HCT116 (cell line): ENCODE data around the gene HSP90AA1. TPM values are rescaled to one million over a fixed set of nuclear protein-coding genes. Genes with fewer than 3 reads are reported as not detected.

Experiments
- ATAC-seq: fragments of 200-7000 bp; cut with Tn5 transposase; 2 replicates; pipeline ENCODE4 v1.9.1; 2020; ENCODE audit warnings: mild to moderate bottlenecking, moderate library complexity
- BruUV-seq: library from RNA; stranded (reverse); fragments of 400-500 nt; replicated peaks from 2 replicates; lab custom pipeline; 2021; lab: Mats Ljungman, UMichigan
- CTCF ChIA-PET: fragments of 300-600 bp; sonication (Branson Sonifier 250); formaldehyde crosslinking; loops from one replicate; lab custom pipeline; 2021; ENCODE audit warnings: antibody characterized with exemption; lab: Charles Lee
- POLR2A ChIA-PET: fragments of 300-600, 350-600 bp; sonication (Branson Sonifier 250); formaldehyde crosslinking; loops from one replicate; lab custom pipeline; 2021; ENCODE audit warnings: antibody characterized with exemption; lab: Charles Lee
- RAD21 ChIA-PET, 2 experiments: fragments of 300-600 bp; sonication (Branson Sonifier 250); formaldehyde crosslinking; loops; one replicate each; lab custom pipeline; 2023; ENCODE audit warnings: low total read pairs in 2 of 2; ENCODE audit not compliant: uncharacterized antibody in 2 of 2, unreplicated experiment in 2 of 2, low non-redundant PET in 1 of 2; lab: Charles Lee
- DNase-seq: peaks from one replicate; pipeline ENCODE4 v3.0.0-alpha.2; 2010; ENCODE audit warnings: low read depth, low spot score
- H2AFZ ChIP-seq: fragments of 200-600 bp; shearing (Covaris generic), sonication (generic); 2 replicates; pipeline ENCODE4 v1.6.1; 2017; ENCODE audit warnings: low read depth, mixed run types, mixed read lengths, antibody characterized with exemption, low read length; ENCODE audit not compliant: poor library complexity, severe bottlenecking
- H3K27ac ChIP-seq: 2 replicates; pipeline ENCODE4 v1.5.1; 2012; ENCODE audit warnings: low read depth, low read length
- H3K27me3 ChIP-seq: fragments of 200-600 bp; sonication (generic); 2 replicates; pipeline ENCODE4 v1.6.1; 2016; ENCODE audit warnings: mixed run types, low read length, mixed read lengths; ENCODE audit not compliant: insufficient read depth
- H3K36me3 ChIP-seq, 2 experiments: fragments of 200-500 bp in 1 of 2; fragments of 200-600 bp in 1 of 2; sonication (Bioruptor generic) in 1 of 2; sonication (generic) in 1 of 2; 2 replicates each; pipeline versions ENCODE4 v1.5.1 to v1.6.1; 2014 to 2016; ENCODE audit warnings: low read length in 2 of 2, inconsistent platforms in 1 of 2, mixed read lengths in 1 of 2, mixed run types in 1 of 2; ENCODE audit not compliant: insufficient read depth in 2 of 2, control insufficient read depth in 1 of 2
- H3K4me1 ChIP-seq, 2 experiments: fragments of 200-600 bp in 1 of 2; sonication (generic) in 1 of 2; 2 replicates each; pipeline versions ENCODE4 v1.5.1 to v1.6.1; 2012 to 2017; ENCODE audit warnings: low read length in 2 of 2, inconsistent platforms in 1 of 2, mild to moderate bottlenecking in 1 of 2, mixed read lengths in 1 of 2, mixed run types in 1 of 2, moderate library complexity in 1 of 2; ENCODE audit not compliant: insufficient read depth in 2 of 2, control insufficient read depth in 1 of 2
- H3K4me2 ChIP-seq: fragments of 200-600 bp; sonication (generic); 2 replicates; pipeline ENCODE4 v1.6.1; 2017; ENCODE audit warnings: mixed run types, low read length, mixed read lengths
- H3K4me3 ChIP-seq, 2 experiments: fragments of 200-600 bp in 1 of 2; sonication (generic) in 1 of 2; replicated peaks in 1 of 2; 2 replicates each; pipeline ENCODE4 v1.5.1; 2011 to 2016; ENCODE audit warnings: low read length in 2 of 2, control low read depth in 1 of 2, low read depth in 1 of 2, mild to moderate bottlenecking in 1 of 2, mixed read lengths in 1 of 2, mixed run types in 1 of 2
- H3K79me2 ChIP-seq: fragments of 200-600 bp; sonication (generic); 2 replicates; pipeline ENCODE4 v1.6.1; 2017; ENCODE audit warnings: mild to moderate bottlenecking, mixed run types, low read length, moderate library complexity, mixed read lengths; ENCODE audit not compliant: insufficient read depth
- H3K9ac ChIP-seq: fragments of 200-600 bp; sonication (generic); 2 replicates; pipeline ENCODE4 v1.6.1; 2016; ENCODE audit warnings: low read length, mixed read lengths
- H3K9me2 ChIP-seq: fragments of 200-600 bp; sonication (generic), shearing (Covaris generic); 2 replicates; pipeline ENCODE4 v1.6.1; 2017; ENCODE audit warnings: mixed run types, mild to moderate bottlenecking, moderate library complexity; ENCODE audit not compliant: insufficient read depth
- H3K9me3 ChIP-seq, 2 experiments: fragments of 200-500 bp in 1 of 2; fragments of 200-600 bp in 1 of 2; sonication (Bioruptor generic) in 1 of 2; sonication (generic) in 1 of 2; 2 replicates each; pipeline ENCODE4 v1.6.1; 2014 to 2017; ENCODE audit warnings: low read length in 2 of 2, mixed read lengths in 2 of 2, inconsistent platforms in 1 of 2, low read depth in 1 of 2, mild to moderate bottlenecking in 1 of 2, mixed run types in 1 of 2, moderate library complexity in 1 of 2; ENCODE audit not compliant: control insufficient read depth in 1 of 2, insufficient read depth in 1 of 2
- H4K20me1 ChIP-seq: fragments of 200-600 bp; sonication (generic), shearing (Covaris generic); 2 replicates; pipeline ENCODE4 v1.6.1; 2017; ENCODE audit warnings: mixed run types, mild to moderate bottlenecking, moderate library complexity; ENCODE audit not compliant: insufficient read depth
- CBX3 ChIP-seq: IDR thresholded peaks from 2 replicates; pipeline ENCODE4 v1.6.1; 2012; ENCODE audit warnings: low read depth
- CEBPB ChIP-seq: IDR thresholded peaks from 2 replicates; pipeline ENCODE4 v1.6.1; 2012; ENCODE audit warnings: low read depth
- EZH2 ChIP-seq: fragments of 200-600 bp; sonication (generic); IDR thresholded peaks from 2 replicates; pipeline ENCODE4 v1.6.1; 2017; ENCODE audit warnings: antibody characterized with exemption, mixed run types
- EZH2phosphoT487 ChIP-seq: fragments of 200-600 bp; IDR thresholded peaks from 2 replicates; pipeline ENCODE4 v1.6.1; 2018; ENCODE audit warnings: antibody characterized with exemption, borderline replicate concordance
- FOSL1 ChIP-seq: IDR thresholded peaks from 2 replicates; pipeline ENCODE4 v1.6.1; 2012; ENCODE audit warnings: low read depth
- JUND ChIP-seq: IDR thresholded peaks from 2 replicates; pipeline ENCODE4 v1.6.1; 2012
- POLR2AphosphoS5 ChIP-seq: IDR thresholded peaks from 2 replicates; pipeline ENCODE4 v1.6.1; 2011; ENCODE audit warnings: mild to moderate bottlenecking, low read depth, low read length, moderate library complexity
- RAD21 ChIP-seq: IDR thresholded peaks from 2 replicates; pipeline ENCODE4 v1.6.1; 2012; ENCODE audit warnings: low read depth, mild to moderate bottlenecking
- SIN3A ChIP-seq: IDR thresholded peaks from 2 replicates; pipeline ENCODE4 v1.6.1; 2012; ENCODE audit warnings: low read depth
- TCF7L2 ChIP-seq: IDR thresholded peaks from 2 replicates; pipeline ENCODE4 v1.7.0; 2011; ENCODE audit warnings: borderline replicate concordance, inconsistent platforms; ENCODE audit not compliant: insufficient read depth, insufficient read length; ENCODE audit errors: extremely low read depth
- YY1 ChIP-seq: IDR thresholded peaks from 2 replicates; pipeline ENCODE4 v1.6.1; 2011; ENCODE audit warnings: low read length, low read depth, moderate library complexity, mild to moderate bottlenecking; ENCODE audit not compliant: insufficient replicate concordance; ENCODE audit errors: extremely low read depth
- intact Hi-C: fragments of 100-400 bp; cut with micrococcal nuclease; formaldehyde crosslinking; loops from 2 replicates; pipeline ENCODE4 v1.10.0; 2022
- total RNA-seq: library from RNA; stranded (reverse); gene quantifications from one replicate; pipeline ENCODE4 v1.2.1, GENCODE V29; 2021; ENCODE audit not compliant: unreplicated experiment
- TF ChIP-seq, protein P1 (sequence below): IDR thresholded peaks from 2 replicates; pipeline ENCODE4 v1.6.1; 2012; ENCODE audit warnings: low read depth
- TF ChIP-seq, protein P2 (sequence below): IDR thresholded peaks from 2 replicates; pipeline ENCODE4 v1.6.1; 2012
- TF ChIP-seq, protein P3 (sequence below): IDR thresholded peaks from 2 replicates; pipeline ENCODE4 v1.6.1; 2011; ENCODE audit warnings: mild to moderate bottlenecking, low read length, moderate library complexity; ENCODE audit not compliant: insufficient replicate concordance; ENCODE audit errors: extremely low read depth
- TF ChIP-seq, protein P4 (sequence below), 3 experiments: fragments of 200-600 bp in 1 of 3; sonication (generic) in 1 of 3; IDR thresholded peaks in 2 of 3; conservative IDR thresholded peaks in 1 of 3; 2 replicates each; pipeline ENCODE4 v1.5.1; 2012 to 2017; ENCODE audit warnings: low read depth in 2 of 3, low read length in 2 of 3, antibody characterized with exemption in 1 of 3, borderline replicate concordance in 1 of 3, control low read depth in 1 of 3, mild to moderate bottlenecking in 1 of 3, mixed read lengths in 1 of 3, mixed run types in 1 of 3, moderate library complexity in 1 of 3; ENCODE audit not compliant: insufficient read depth in 1 of 3

HSP90AA1 gene
- total RNA-seq, 1 experiment from 2014 or later, result 1,380 TPM

DNA sequence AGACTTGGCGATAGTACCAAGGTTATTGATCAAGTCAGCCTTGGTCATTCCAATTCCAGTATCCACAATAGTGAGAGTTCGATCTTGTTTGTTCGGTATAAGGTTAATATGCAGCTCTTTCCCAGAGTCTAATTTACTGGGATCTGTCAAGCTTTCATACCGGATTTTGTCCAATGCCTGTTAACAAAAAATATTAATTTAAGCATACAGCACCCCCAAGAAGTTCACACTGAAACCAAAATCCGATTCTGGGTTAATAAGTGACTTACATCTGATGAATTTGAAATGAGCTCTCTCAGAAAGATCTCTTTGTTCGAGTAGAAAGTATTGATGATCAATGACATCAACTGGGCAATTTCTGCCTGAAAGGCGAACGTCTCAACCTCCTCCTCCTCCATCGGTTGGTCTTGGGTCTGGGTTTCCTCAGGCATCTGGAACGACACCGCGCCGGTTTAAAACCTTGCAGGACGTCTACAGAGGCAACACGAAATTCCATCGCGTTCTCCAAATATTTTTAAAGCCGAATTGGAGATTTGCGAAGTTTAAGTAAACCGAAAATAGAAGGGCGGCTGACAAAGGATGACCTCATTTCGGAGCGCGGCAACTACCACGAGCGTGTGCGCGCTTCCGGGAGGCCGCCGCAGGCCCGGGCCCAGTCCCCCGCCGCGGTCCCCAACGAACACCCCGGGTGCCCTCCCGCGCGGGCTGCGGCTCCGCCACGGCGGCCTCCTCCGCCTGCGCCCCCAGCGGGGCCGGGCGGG, 716 bp downstream of the HSP90AA1 start (continued):
- TF ChIP-seq, protein P1, sequence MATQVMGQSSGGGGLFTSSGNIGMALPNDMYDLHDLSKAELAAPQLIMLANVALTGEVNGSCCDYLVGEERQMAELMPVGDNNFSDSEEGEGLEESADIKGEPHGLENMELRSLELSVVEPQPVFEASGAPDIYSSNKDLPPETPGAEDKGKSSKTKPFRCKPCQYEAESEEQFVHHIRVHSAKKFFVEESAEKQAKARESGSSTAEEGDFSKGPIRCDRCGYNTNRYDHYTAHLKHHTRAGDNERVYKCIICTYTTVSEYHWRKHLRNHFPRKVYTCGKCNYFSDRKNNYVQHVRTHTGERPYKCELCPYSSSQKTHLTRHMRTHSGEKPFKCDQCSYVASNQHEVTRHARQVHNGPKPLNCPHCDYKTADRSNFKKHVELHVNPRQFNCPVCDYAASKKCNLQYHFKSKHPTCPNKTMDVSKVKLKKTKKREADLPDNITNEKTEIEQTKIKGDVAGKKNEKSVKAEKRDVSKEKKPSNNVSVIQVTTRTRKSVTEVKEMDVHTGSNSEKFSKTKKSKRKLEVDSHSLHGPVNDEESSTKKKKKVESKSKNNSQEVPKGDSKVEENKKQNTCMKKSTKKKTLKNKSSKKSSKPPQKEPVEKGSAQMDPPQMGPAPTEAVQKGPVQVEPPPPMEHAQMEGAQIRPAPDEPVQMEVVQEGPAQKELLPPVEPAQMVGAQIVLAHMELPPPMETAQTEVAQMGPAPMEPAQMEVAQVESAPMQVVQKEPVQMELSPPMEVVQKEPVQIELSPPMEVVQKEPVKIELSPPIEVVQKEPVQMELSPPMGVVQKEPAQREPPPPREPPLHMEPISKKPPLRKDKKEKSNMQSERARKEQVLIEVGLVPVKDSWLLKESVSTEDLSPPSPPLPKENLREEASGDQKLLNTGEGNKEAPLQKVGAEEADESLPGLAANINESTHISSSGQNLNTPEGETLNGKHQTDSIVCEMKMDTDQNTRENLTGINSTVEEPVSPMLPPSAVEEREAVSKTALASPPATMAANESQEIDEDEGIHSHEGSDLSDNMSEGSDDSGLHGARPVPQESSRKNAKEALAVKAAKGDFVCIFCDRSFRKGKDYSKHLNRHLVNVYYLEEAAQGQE, result no peak

DNA sequence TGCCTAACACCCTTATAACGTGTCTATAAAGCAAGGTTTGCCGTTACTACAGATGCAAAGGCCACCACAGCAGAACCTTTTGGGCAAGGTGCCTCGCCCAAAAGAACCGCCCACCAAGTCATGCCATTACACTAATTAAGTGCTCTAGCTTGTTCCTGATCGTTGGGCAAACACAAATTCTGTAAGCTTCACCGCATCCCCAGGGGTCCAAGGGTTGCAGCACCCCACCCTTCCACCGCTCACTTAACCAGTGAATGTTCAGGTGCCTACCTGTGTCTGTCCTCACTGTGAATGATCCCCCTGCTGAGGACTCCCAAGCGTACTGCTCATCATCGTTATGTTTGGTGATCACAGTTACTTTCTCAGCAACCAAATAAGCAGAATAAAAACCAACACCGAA, 1.4 kb downstream of the HSP90AA1 start:
- RAD21 ChIA-PET, result no interaction called here
- H3K27me3 ChIP-seq, result no peaks in the 10 kb centered on the region
- H3K79me2 ChIP-seq, result peaks cover 64% of the 10 kb centered on the region
- no peak overlapping the region for H2AFZ ChIP-seq
- peak overlapping the region; percentile 93 for H3K27ac ChIP-seq
- H3K9me2 ChIP-seq, result no peaks in the 10 kb centered on the region
- CTCF ChIA-PET, result no interaction called here
- no peaks in the 10 kb centered on the region for H3K9me3 ChIP-seq
- H3K4me1 ChIP-seq, result peaks cover 16 to 46% of the 10 kb centered on the region in 2 experiments
- H3K36me3 ChIP-seq, result peaks cover 48 to 58% of the 10 kb centered on the region in 2 experiments
- H3K4me2 ChIP-seq, result peak overlapping the region; percentile 86
- peaks cover 43% of the 10 kb centered on the region for H4K20me1 ChIP-seq
- intact Hi-C loops, result no loop called here
- no peak for DNase-seq
- H3K4me3 ChIP-seq, result peak overlapping the region; percentile 70 to 85
- peak overlapping the region; percentile 89 for H3K9ac ChIP-seq
- BruUV-seq, result no TSS peak
- ATAC-seq, result no peak
- POLR2A ChIA-PET, result interaction anchor here (1.5 to 3.6 kb wide), 2 partner anchors 11 to 14 kb away, joined by 4 to 13 read pairs; no protein-coding TSS in a partner anchor
- TF ChIP-seq, protein P2, sequence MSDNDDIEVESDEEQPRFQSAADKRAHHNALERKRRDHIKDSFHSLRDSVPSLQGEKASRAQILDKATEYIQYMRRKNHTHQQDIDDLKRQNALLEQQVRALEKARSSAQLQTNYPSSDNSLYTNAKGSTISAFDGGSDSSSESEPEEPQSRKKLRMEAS, result no peak
- TF ChIP-seq POLR2AphosphoS5, result no peak
- TF ChIP-seq, protein P3, sequence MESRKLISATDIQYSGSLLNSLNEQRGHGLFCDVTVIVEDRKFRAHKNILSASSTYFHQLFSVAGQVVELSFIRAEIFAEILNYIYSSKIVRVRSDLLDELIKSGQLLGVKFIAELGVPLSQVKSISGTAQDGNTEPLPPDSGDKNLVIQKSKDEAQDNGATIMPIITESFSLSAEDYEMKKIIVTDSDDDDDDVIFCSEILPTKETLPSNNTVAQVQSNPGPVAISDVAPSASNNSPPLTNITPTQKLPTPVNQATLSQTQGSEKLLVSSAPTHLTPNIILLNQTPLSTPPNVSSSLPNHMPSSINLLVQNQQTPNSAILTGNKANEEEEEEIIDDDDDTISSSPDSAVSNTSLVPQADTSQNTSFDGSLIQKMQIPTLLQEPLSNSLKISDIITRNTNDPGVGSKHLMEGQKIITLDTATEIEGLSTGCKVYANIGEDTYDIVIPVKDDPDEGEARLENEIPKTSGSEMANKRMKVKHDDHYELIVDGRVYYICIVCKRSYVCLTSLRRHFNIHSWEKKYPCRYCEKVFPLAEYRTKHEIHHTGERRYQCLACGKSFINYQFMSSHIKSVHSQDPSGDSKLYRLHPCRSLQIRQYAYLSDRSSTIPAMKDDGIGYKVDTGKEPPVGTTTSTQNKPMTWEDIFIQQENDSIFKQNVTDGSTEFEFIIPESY, result no peak
- TF ChIP-seq CEBPB, result no peak
- no peak for TF ChIP-seq SIN3A
- TF ChIP-seq, protein P4, sequence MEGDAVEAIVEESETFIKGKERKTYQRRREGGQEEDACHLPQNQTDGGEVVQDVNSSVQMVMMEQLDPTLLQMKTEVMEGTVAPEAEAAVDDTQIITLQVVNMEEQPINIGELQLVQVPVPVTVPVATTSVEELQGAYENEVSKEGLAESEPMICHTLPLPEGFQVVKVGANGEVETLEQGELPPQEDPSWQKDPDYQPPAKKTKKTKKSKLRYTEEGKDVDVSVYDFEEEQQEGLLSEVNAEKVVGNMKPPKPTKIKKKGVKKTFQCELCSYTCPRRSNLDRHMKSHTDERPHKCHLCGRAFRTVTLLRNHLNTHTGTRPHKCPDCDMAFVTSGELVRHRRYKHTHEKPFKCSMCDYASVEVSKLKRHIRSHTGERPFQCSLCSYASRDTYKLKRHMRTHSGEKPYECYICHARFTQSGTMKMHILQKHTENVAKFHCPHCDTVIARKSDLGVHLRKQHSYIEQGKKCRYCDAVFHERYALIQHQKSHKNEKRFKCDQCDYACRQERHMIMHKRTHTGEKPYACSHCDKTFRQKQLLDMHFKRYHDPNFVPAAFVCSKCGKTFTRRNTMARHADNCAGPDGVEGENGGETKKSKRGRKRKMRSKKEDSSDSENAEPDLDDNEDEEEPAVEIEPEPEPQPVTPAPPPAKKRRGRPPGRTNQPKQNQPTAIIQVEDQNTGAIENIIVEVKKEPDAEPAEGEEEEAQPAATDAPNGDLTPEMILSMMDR (IDR thresholded peaks at IDR 0.05 in 2 of 3, conservative IDR thresholded peaks at IDR 0.05 in 1 of 3; ENCODE audit: borderline replicate concordance in 1 of 3, insufficient read depth in 1 of 3, low read depth in 2 of 3, low read length in 2 of 3), result no peak
- no peak for TF ChIP-seq FOSL1
- TF ChIP-seq EZH2, result no peak
- TF ChIP-seq RAD21, result no peak
- no peak for TF ChIP-seq JUND
- no peak for TF ChIP-seq TCF7L2
- TF ChIP-seq CBX3, result no peak
- no peak for TF ChIP-seq YY1
- TF ChIP-seq EZH2phosphoT487, result no peak
